Right lobe of liver (tissue), 6 donors: Measurements from ENCODE around the gene PELI2. TPM values are rescaled to one million over a fixed set of nuclear protein-coding genes. Genes with fewer than 3 reads are reported as not detected.

Source experiments
- ATAC-seq, 4 donors: fragments of 200-7000 bp; cut with Tn5 transposase; one replicate each; pipeline ENCODE4 v1.9.1; 2020; ENCODE audit warnings: mild to moderate bottlenecking in 4 of 4, moderate library complexity in 4 of 4
- DNase-seq, 3 donors: peaks; one replicate each; pipeline ENCODE4 v3.0.0-alpha.2; 2020
- H3K27ac ChIP-seq, 3 donors: fragments of 200-600 bp; one replicate each; pipeline ENCODE4 v1.8.0; 2022
- H3K27me3 ChIP-seq, 2 donors: fragments of 200-600 bp; one replicate each; pipeline ENCODE4 v1.8.0; 2022
- H3K36me3 ChIP-seq, 4 donors: fragments of 200-600 bp; sonication (generic) in 1 of 4; one replicate each; pipeline versions ENCODE4 v1.5.1 to v1.8.0; 2017 to 2022; ENCODE audit warnings: control low read depth in 1 of 4
- H3K4me1 ChIP-seq, 4 donors: fragments of 200-600 bp; sonication (generic) in 1 of 4; one replicate each; pipeline versions ENCODE4 v1.5.1 to v1.8.0; 2017 to 2022; ENCODE audit warnings: control low read depth in 1 of 4
- H3K4me3 ChIP-seq, 3 donors: fragments of 200-600 bp; one replicate each; pipeline ENCODE4 v1.8.0; 2022
- H3K9me3 ChIP-seq, 4 donors: fragments of 200-600 bp; sonication (generic) in 1 of 4; one replicate each; pipeline versions ENCODE4 v1.5.1 to v1.8.0; 2017 to 2022; ENCODE audit warnings: control low read depth in 1 of 4
- CTCF ChIP-seq, 4 donors: fragments of 200-600 bp in 3 of 4; fragments of 450-650 bp in 1 of 4; IDR thresholded peaks; one replicate each; pipeline versions ENCODE4 v1.5.1 to v1.8.0; 2016 to 2022; ENCODE audit warnings: antibody characterized with exemption in 4 of 4, mild to moderate bottlenecking in 2 of 4
- POLR2A ChIP-seq: fragments of 450-650 bp; IDR thresholded peaks from one replicate; pipeline ENCODE4 v1.6.1; 2017; ENCODE audit warnings: antibody characterized with exemption, mild to moderate bottlenecking
- WGBS: methylation state at CpG from one replicate; pipeline ENCODE4 v1.1.6; 2018; ENCODE audit warnings: low coverage, low lambda C conversion rate; ENCODE audit not compliant: insufficient coverage; ENCODE audit errors: missing lambda C conversion rate; 5-methylcytosine and 5-hydroxymethylcytosine counted together
- intact Hi-C, 2 donors: fragments of 100-400 bp; cut with DNase I; formaldehyde crosslinking; loops; one replicate each; pipeline versions ENCODE4 v1.11.2 to v1.14.1; 2022
- total RNA-seq, 6 experiments: library from RNA; depleted of rRNA in 2 of 6; stranded (reverse); fragments of >200 nt in 2 of 6; fragmentation: NEBNext Ultra II Directional in 3 of 6; extraction: Animal tissue kit (Norgen Biotek cat#: 25700) in 3 of 6; gene quantifications; one replicate each; pipeline versions ENCODE4 v1.1.0 to v1.2.4, GENCODE V29; 2016 to 2023
- donor health status: DM: no; HTN: yes; CAD: no.
- donor health status: DM: no; HTN: no; CAD: no.
- donor health status: DM: no; HTN: no; CAD: no.
- donor health status: DM: no; HTN: yes; CAD: no.
- donor health status: DM: no; HTN: yes; CAD: no.

PELI2 gene
- total RNA-seq, 6 experiments from 2014 or later = 1.1 to 3.2 (median 1.9) TPM

- H3K4me1 ChIP-seq = peaks cover 0 to 9% (median 3%) of the 10 kb centered on the region in 4 donors
- intact Hi-C loops = no loop called here
Measured at GRCh38 chr14:56135668-56136067, 17.5 kb downstream of the PELI2 start.

GRCh38 chr14:56136571-56137452 is 18.6 kb downstream of the PELI2 start:
- no peak for TF ChIP-seq POLR2A
- no peak for TF ChIP-seq CTCF (IDR thresholded peaks at IDR 0.05)
- H3K4me1 ChIP-seq = no peaks in the 10 kb centered on the region
- no peaks in the 10 kb centered on the region for H3K27me3 ChIP-seq
- intact Hi-C loops = no loop called here
- no peak for ATAC-seq
- H3K27ac ChIP-seq = no peak overlapping the region
- no peaks in the 10 kb centered on the region for H3K9me3 ChIP-seq
- no peak for DNase-seq
- 88% methylated on average over 2 of the region's 2 CpGs for WGBS
- H3K36me3 ChIP-seq = no peaks in the 10 kb centered on the region
- H3K4me3 ChIP-seq = no peak overlapping the region

More at GRCh38 chr14:56135668-56136067, 17.5 kb downstream of the PELI2 start:
- Histone ChIP-seq H3K27me3 (no peaks in the 10 kb centered on the region), H3K36me3 (no peaks in the 10 kb centered on the region), H3K4me3 (no peak overlapping the region), H3K9me3 (no peaks in the 10 kb centered on the region), H3K27ac (no peak overlapping the region)
- DNase-seq (no peak), ATAC-seq (no peak)
- WGBS = 44% methylated on average over 1 of the region's 1 CpG
- no peak for TF ChIP-seq POLR2A
- no peak for TF ChIP-seq CTCF (IDR thresholded peaks at IDR 0.05)

- Histone ChIP-seq H3K36me3 (no peaks in the 10 kb centered on the region), H3K4me1 (no peaks in the 10 kb centered on the region), H3K9me3 (no peaks in the 10 kb centered on the region), H3K27ac (no peak overlapping the region), H3K4me3 (no peak overlapping the region), H3K27me3 (no peaks in the 10 kb centered on the region)
- DNase-seq = no peak
- no peak for ATAC-seq
- intact Hi-C loops = no loop called here
- no peak for TF ChIP-seq POLR2A
- no peak for TF ChIP-seq CTCF (IDR thresholded peaks at IDR 0.05)
- 50% methylated on average over 6 of the region's 7 CpGs for WGBS
Measured at GRCh38 chr14:56137453-56137807, 19.2 kb downstream of the PELI2 start.

GRCh38 chr14:56137849-56138248 is 19.6 kb downstream of the PELI2 start:
- WGBS = 74% methylated on average over 8 of the region's 9 CpGs
- ATAC-seq (no peak), DNase-seq (no peak)
- TF ChIP-seq POLR2A = no peak
- TF ChIP-seq CTCF (IDR thresholded peaks at IDR 0.05) = no peak
- H3K4me3 ChIP-seq = no peak overlapping the region
- H3K27me3 ChIP-seq = no peaks in the 10 kb centered on the region
- H3K36me3 ChIP-seq = no peaks in the 10 kb centered on the region
- H3K4me1 ChIP-seq = no peaks in the 10 kb centered on the region
- intact Hi-C loops = no loop called here
- H3K27ac ChIP-seq = no peak overlapping the region
- H3K9me3 ChIP-seq = no peaks in the 10 kb centered on the region
